ENCODE data around the gene DOCK2. TPM values are rescaled to one million over a fixed set of nuclear protein-coding genes. Genes with fewer than 3 reads are reported as not detected.
A peak's percentile ranks its signal among the peaks of the same experiment; 100 is the strongest.

Gene DOCK2
- total and polyA plus RNA-seq, 4 donors, result 5.0 to 30.4 (median 7.4) TPM

DNA sequence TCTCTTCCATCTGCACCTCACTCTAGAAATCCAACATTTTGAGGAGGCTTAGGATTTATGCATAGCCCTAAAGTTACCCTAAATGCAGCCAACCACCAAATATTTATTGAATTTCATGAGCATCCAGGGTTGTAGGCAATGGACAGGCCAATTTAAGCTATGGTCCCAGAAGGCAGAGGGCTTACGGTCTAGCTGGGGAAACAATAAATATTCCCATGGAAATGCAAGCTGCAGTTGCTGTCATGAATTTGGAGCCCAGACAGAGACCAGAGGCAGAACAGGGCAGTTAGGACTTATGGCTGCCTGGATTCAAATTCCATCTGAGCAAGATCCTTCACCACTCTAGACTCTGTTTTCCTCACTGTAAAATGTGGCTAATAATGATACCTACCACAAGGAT is 352.3 kb downstream of the DOCK2 start:
- H3K36me3 ChIP-seq (ENCODE audit: control insufficient read depth, insufficient read depth, low read length), result no peaks in the 10 kb centered on the region
- no peaks in the 10 kb centered on the region for H3K9me3 ChIP-seq (ENCODE audit: control insufficient read depth, insufficient read depth, low read length)
- H3K4me3 ChIP-seq (ENCODE audit: low read depth, low read length), result no peak overlapping the region
- WGBS (ENCODE audit: insufficient coverage), result no CpG with 5 or more reads among the region's 1 CpG
- DNase-seq (ENCODE audit: low read depth in 4 of 6, low spot score in 6 of 6), result no peak
- no peaks in the 10 kb centered on the region for H3K27me3 ChIP-seq (ENCODE audit: control insufficient read depth, insufficient read depth, low read length)
- H3K27ac ChIP-seq (ENCODE audit: low read depth, low read length), result no peak overlapping the region
- H3K4me1 ChIP-seq (ENCODE audit: control insufficient read depth, insufficient read depth, low read length), result no peaks in the 10 kb centered on the region

DNA sequence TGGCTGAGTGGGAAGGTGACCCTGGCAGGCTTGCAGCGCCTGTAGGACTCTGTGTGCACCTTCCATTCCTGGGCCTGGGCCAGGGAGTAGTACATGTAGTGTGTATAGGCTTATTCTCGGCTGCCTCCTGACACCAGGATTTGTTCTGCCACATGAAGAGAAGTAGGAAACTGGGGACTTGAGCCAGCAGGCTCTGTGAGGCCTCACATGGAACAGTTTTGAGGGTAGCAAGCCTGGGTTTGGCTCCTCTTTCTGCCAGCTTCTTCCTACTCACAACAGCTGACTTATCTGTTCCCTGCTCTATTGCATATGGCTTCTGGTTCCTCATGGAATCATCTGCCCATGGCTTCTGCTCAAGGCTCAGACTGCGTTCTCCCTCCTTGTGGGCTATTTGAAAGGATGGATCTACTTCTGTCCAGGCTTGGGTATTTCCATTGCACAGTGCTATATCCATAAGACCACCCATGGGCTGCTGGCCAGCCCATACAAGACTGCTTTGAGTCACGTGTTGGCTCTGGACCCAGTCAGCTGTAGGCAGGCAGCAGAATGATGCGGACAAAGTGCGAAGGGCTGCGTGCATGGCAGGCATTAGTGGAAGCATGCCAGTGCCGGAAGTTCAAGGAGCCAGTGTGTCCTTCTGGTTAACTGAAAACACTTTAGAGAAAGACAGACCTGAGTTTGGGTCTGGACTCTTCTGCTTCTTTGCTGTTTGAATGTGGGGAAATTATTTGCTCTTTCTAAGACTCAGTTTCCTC is 354.2 kb downstream of the DOCK2 start:
- H3K27ac ChIP-seq (ENCODE audit: low read depth, low read length), result no peak overlapping the region

DNA sequence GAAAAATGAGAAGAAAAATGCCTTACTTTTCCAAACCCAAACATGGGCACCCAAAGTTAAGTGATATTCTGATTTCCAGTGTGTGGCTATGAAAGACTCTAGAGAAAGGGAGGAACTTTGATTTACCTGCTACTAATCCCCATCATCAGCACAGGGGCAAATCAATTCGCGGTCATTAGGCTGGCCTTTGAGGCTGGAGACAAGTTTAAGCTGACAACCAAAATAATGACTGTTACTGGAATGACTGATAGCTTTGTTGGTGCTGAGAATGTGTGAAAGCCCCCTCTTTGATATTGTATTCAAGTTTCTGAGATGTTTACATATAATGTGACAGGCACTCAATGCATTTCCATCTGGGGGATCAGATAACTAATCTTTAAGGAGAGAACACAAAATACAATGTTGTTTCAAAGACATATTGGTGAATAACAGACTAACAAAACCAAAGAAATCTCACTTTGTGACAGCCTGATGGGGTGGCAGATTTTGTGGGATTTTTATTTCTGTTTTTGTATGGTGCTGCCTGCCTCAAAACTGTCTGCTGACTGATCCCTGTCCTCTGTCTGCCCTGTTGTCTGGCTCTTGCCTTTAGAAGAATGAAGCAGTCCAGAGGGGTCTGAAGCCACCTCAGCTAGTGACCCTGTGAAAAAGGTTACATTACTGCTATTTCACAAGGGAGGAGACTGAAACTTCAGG is 355.9 kb downstream of the DOCK2 start:
- no peaks in the 10 kb centered on the region for H3K27me3 ChIP-seq (ENCODE audit: control insufficient read depth, insufficient read depth, low read length)
- no peaks in the 10 kb centered on the region for H3K36me3 ChIP-seq (ENCODE audit: control insufficient read depth, insufficient read depth, low read length)
- no peaks in the 10 kb centered on the region for H3K9me3 ChIP-seq (ENCODE audit: control insufficient read depth, insufficient read depth, low read length)
- no peaks in the 10 kb centered on the region for H3K4me1 ChIP-seq (ENCODE audit: control insufficient read depth, insufficient read depth, low read length)
- no peak overlapping the region for H3K27ac ChIP-seq (ENCODE audit: low read depth, low read length)
- no CpG with 5 or more reads among the region's 2 CpGs for WGBS (ENCODE audit: insufficient coverage)
- H3K4me3 ChIP-seq (ENCODE audit: low read depth, low read length), result no peak overlapping the region
- no peak for DNase-seq (ENCODE audit: low read depth in 4 of 6, low spot score in 6 of 6)

More for the DNA sequence above, 354.2 kb downstream of the DOCK2 start:
- WGBS (ENCODE audit: insufficient coverage), result 84% methylated on average over 7 of the region's 8 CpGs
- no peaks in the 10 kb centered on the region for H3K27me3 ChIP-seq (ENCODE audit: control insufficient read depth, insufficient read depth, low read length)
- H3K9me3 ChIP-seq (ENCODE audit: control insufficient read depth, insufficient read depth, low read length), result no peaks in the 10 kb centered on the region
- no peaks in the 10 kb centered on the region for H3K4me1 ChIP-seq (ENCODE audit: control insufficient read depth, insufficient read depth, low read length)
- no peaks in the 10 kb centered on the region for H3K36me3 ChIP-seq (ENCODE audit: control insufficient read depth, insufficient read depth, low read length)
- no peak overlapping the region for H3K4me3 ChIP-seq (ENCODE audit: low read depth, low read length)
- DNase-seq (ENCODE audit: low read depth in 4 of 6, low spot score in 6 of 6), result peak in 1 of 6 donors; percentile 63

DNA sequence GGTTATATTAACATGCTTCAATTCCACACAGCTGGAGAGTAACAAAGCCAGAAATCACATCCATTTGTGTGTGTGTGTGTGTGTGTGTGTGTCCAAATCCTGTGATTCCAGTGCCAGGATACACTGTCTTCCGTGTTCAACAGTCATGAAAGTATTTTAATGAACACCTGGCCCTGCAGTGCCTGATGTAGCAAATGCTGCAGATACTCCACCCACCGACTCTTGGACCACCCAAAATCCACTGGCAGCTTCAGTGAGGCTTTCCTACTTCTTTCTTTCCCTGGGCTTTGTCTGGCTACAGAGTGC is 356.4 kb downstream of the DOCK2 start:
- Histone ChIP-seq H3K9me3 (ENCODE audit: control insufficient read depth, insufficient read depth, low read length) (no peaks in the 10 kb centered on the region), H3K27me3 (ENCODE audit: control insufficient read depth, insufficient read depth, low read length) (no peaks in the 10 kb centered on the region), H3K4me3 (ENCODE audit: low read depth, low read length) (no peak overlapping the region), H3K36me3 (ENCODE audit: control insufficient read depth, insufficient read depth, low read length) (no peaks in the 10 kb centered on the region), H3K4me1 (ENCODE audit: control insufficient read depth, insufficient read depth, low read length) (no peaks in the 10 kb centered on the region), H3K27ac (ENCODE audit: low read depth, low read length) (no peak overlapping the region)
- WGBS (ENCODE audit: insufficient coverage), result 86% methylated on average over 1 of the region's 2 CpGs
- no peak for DNase-seq (ENCODE audit: low read depth in 4 of 6, low spot score in 6 of 6)

DNA sequence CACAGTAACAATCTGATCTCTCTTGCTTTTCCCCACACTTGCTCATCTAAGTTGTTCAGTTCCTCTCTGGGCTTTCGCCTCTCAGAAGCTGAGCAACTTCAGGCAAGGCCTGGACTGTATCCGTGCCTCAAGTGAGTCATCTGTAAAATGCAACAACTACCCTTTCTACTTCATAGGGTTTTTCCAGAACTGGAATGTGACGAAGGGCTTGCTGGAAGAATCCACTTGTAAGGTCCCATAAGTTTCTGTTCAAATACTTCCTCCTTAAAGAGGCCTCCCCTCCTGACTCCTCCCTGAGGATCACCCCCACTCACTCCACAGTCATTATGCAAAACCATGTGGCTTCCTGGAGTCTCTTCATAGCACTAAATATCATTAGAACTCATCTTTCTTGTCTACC is 360.7 kb downstream of the DOCK2 start:
- DNase-seq (ENCODE audit: low read depth in 4 of 6, low spot score in 6 of 6), result no peak
- Histone ChIP-seq H3K9me3 (ENCODE audit: control insufficient read depth, insufficient read depth, low read length) (no peaks in the 10 kb centered on the region), H3K27ac (ENCODE audit: low read depth, low read length) (no peak overlapping the region), H3K4me3 (ENCODE audit: low read depth, low read length) (no peak overlapping the region), H3K4me1 (ENCODE audit: control insufficient read depth, insufficient read depth, low read length) (no peaks in the 10 kb centered on the region), H3K36me3 (ENCODE audit: control insufficient read depth, insufficient read depth, low read length) (no peaks in the 10 kb centered on the region), H3K27me3 (ENCODE audit: control insufficient read depth, insufficient read depth, low read length) (no peaks in the 10 kb centered on the region)
- WGBS (ENCODE audit: insufficient coverage), result 92% methylated on average over 3 of the region's 3 CpGs

DNA sequence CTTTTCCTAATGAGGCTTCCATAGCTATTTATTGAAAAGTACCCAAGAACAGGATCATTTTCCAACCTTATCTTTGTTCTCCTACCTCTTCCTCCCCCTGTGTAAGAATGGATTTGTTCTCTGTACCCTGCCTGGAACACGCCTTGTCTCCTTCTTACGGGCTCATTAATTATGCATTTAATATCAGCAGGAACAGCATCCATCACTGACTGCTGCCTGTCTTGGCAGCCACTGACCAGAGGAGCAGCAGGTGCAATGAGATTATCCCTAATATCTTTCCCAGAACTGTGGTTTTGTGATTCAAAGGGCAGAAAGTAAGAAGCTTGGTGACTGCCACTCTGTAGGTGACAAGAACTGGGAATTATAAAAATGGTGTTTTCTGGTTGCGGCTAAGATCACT is 362.5 kb downstream of the DOCK2 start:
- WGBS (ENCODE audit: insufficient coverage), result 70% methylated on average over 3 of the region's 3 CpGs
- H3K9me3 ChIP-seq (ENCODE audit: control insufficient read depth, insufficient read depth, low read length), result no peaks in the 10 kb centered on the region
- H3K27me3 ChIP-seq (ENCODE audit: control insufficient read depth, insufficient read depth, low read length), result no peaks in the 10 kb centered on the region
- peak in 1 of 6 donors; percentile 43 for DNase-seq (ENCODE audit: low read depth in 4 of 6, low spot score in 6 of 6)
- no peaks in the 10 kb centered on the region for H3K4me1 ChIP-seq (ENCODE audit: control insufficient read depth, insufficient read depth, low read length)
- H3K4me3 ChIP-seq (ENCODE audit: low read depth, low read length), result no peak overlapping the region
- no peak overlapping the region for H3K27ac ChIP-seq (ENCODE audit: low read depth, low read length)
- no peaks in the 10 kb centered on the region for H3K36me3 ChIP-seq (ENCODE audit: control insufficient read depth, insufficient read depth, low read length)

DNA sequence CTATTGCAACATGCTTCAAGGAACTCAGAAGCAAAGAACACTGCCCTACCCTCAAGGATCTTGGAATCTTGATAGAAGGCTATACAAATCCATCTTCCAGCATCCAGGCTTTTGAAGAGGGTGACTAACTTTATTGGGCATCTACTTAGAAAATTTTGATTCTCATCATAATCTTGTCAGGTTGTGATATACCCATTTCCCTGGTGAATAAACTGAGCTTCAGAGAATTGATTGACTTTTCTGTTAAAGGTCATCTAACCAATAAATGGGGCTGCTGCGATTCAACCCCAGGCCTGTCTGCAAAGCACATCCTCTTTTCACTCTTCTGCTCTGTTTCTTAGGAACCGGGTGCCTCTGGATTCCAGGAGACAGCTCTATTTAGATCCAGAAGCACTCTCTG is 363.1 kb downstream of the DOCK2 start:
- H3K9me3 ChIP-seq (ENCODE audit: control insufficient read depth, insufficient read depth, low read length), result no peaks in the 10 kb centered on the region
- DNase-seq (ENCODE audit: low read depth in 4 of 6, low spot score in 6 of 6), result no peak
- H3K27ac ChIP-seq (ENCODE audit: low read depth, low read length), result no peak overlapping the region
- no peaks in the 10 kb centered on the region for H3K4me1 ChIP-seq (ENCODE audit: control insufficient read depth, insufficient read depth, low read length)
- no peak overlapping the region for H3K4me3 ChIP-seq (ENCODE audit: low read depth, low read length)
- WGBS (ENCODE audit: insufficient coverage), result 92% methylated on average over 2 of the region's 2 CpGs
- no peaks in the 10 kb centered on the region for H3K27me3 ChIP-seq (ENCODE audit: control insufficient read depth, insufficient read depth, low read length)
- no peaks in the 10 kb centered on the region for H3K36me3 ChIP-seq (ENCODE audit: control insufficient read depth, insufficient read depth, low read length)

DNA sequence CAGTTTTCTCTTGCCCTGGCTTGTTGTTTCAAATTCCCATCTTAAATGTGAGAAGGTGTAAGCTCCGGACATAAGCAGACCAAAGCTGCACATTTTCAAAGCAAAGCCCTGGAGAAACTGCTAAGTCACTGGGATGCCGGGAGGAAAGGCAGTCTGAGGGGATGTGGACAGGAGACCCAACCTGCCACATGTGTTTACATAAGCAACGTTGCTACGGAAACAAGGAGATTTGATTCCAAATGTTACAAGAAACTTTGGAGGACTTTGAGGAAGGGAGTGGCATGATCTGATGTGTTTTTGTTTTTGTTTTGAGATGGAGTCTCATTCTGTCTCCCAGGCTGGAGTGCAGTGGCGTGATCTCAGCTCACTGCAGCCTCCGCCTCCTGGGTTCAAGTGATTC is 368.9 kb downstream of the DOCK2 start:
- Histone ChIP-seq H3K27ac (ENCODE audit: low read depth, low read length) (no peak overlapping the region), H3K36me3 (ENCODE audit: control insufficient read depth, insufficient read depth, low read length) (no peaks in the 10 kb centered on the region), H3K9me3 (ENCODE audit: control insufficient read depth, insufficient read depth, low read length) (no peaks in the 10 kb centered on the region), H3K4me3 (ENCODE audit: low read depth, low read length) (no peak overlapping the region), H3K27me3 (ENCODE audit: control insufficient read depth, insufficient read depth, low read length) (no peaks in the 10 kb centered on the region), H3K4me1 (ENCODE audit: control insufficient read depth, insufficient read depth, low read length) (peaks cover 4% of the 10 kb centered on the region)
- DNase-seq (ENCODE audit: low read depth in 4 of 6, low spot score in 6 of 6), result no peak
- WGBS (ENCODE audit: insufficient coverage), result 76% methylated on average over 4 of the region's 6 CpGs

DNA sequence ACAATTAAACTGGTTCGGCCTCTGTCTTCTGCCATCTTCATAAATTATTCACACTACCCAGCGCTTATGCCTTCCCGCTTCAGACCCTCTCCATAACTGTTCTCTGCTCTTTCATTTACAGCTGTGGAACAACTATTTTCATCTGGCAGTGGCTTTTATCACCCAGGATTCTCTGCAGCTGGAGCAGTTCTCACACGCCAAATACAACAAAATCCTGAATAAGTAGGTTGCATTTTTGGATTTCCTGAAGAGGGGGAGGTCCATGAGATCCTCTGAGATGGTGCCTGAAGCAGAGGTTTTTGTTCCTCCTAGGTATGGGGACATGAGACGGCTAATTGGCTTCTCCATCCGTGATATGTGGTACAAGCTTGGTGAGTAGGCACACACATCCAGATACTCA is 371.3 kb downstream of the DOCK2 start:
- no peaks in the 10 kb centered on the region for H3K27me3 ChIP-seq (ENCODE audit: control insufficient read depth, insufficient read depth, low read length)
- 56% methylated on average over 4 of the region's 6 CpGs for WGBS (ENCODE audit: insufficient coverage)
- no peaks in the 10 kb centered on the region for H3K9me3 ChIP-seq (ENCODE audit: control insufficient read depth, insufficient read depth, low read length)
- no peaks in the 10 kb centered on the region for H3K36me3 ChIP-seq (ENCODE audit: control insufficient read depth, insufficient read depth, low read length)
- peak in 2 of 6 donors; percentile 26 to 69 for DNase-seq (ENCODE audit: low read depth in 4 of 6, low spot score in 6 of 6)
- peaks cover 4% of the 10 kb centered on the region for H3K4me1 ChIP-seq (ENCODE audit: control insufficient read depth, insufficient read depth, low read length)
- H3K4me3 ChIP-seq (ENCODE audit: low read depth, low read length), result no peak overlapping the region
- H3K27ac ChIP-seq (ENCODE audit: low read depth, low read length), result no peak overlapping the region

DNA sequence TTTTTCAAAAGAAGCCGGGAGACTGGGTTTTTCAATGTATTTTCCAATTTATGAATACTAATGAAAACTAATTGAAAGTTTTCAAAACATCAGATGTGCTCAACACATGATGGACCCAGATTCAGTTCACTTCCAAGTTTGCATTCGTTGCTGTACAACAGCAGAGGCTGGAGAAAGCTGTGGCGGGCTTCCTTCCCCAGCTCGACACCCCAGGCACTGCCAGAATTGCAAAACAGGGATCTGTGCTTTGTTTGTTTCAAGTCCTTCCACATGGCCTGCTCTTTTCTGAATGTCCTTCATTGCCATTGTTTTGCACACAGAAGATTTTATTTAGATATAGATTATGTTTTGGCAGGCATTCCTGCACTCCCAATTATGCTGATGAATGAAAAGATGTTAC is 373.5 kb downstream of the DOCK2 start:
- Histone ChIP-seq H3K27me3 (ENCODE audit: control insufficient read depth, insufficient read depth, low read length) (no peaks in the 10 kb centered on the region), H3K36me3 (ENCODE audit: control insufficient read depth, insufficient read depth, low read length) (no peaks in the 10 kb centered on the region), H3K27ac (ENCODE audit: low read depth, low read length) (no peak overlapping the region), H3K4me1 (ENCODE audit: control insufficient read depth, insufficient read depth, low read length) (peaks cover 4% of the 10 kb centered on the region), H3K4me3 (ENCODE audit: low read depth, low read length) (no peak overlapping the region), H3K9me3 (ENCODE audit: control insufficient read depth, insufficient read depth, low read length) (no peaks in the 10 kb centered on the region)
- no CpG with 5 or more reads among the region's 4 CpGs for whole genome bisulfite sequencing (ENCODE audit: insufficient coverage)
- peak in 1 of 6 donors; percentile 67 for DNase-seq (ENCODE audit: low read depth in 4 of 6, low spot score in 6 of 6)
